Activated CD4-positive, CD25-positive, alpha-beta regulatory T cell treated with anti-CD3 and anti-CD28 coated beads, Interleukin-2, amount 50 U/mL, for 24 hours (primary cell): Measurements from ENCODE around the gene ACAA1.
"Not testable (repeated sequence)": the region's sequence is repeated elsewhere in the genome, so short reads cannot be mapped to it uniquely, and the experiment has no call there.

ENCODE experiments used
- ATAC-seq, 2 donors: fragments of 150-1000 bp; cut with Tn5 transposase; one replicate each; pipeline ENCODE4 v1.10.0; 2021; ENCODE audit warnings: mild to moderate bottlenecking in 1 of 2, moderate library complexity in 1 of 2

Gene ACAA1

GRCh38 chr3:38136777-38137614, at the start of gene ACAA1:
Gene ACAA1 (minus strand): TSS chr3:38137127. CDS start chr3:38137035, 92 bp downstream.
- ATAC-seq, result peak; percentile 96

- no peak for ATAC-seq
Measured at GRCh38 chr3:38177181-38177580, 40.3 kb upstream of the ACAA1 start.

- peak in 1 of 2 donors; percentile 15 for ATAC-seq
Measured at GRCh38 chr3:38173834-38174418, 37.0 kb upstream of the ACAA1 start.

GRCh38 chr3:38171622-38172021, 34.7 kb upstream of the ACAA1 start:
- peak; percentile 40 to 49 for ATAC-seq

GRCh38 chr3:38170722-38171121, 33.8 kb upstream of the ACAA1 start:
- no peak for ATAC-seq

GRCh38 chr3:38169027-38169317, 32.0 kb upstream of the ACAA1 start:
- ATAC-seq, result peak in 1 of 2 donors; percentile 3

- ATAC-seq, result no peak
Measured at GRCh38 chr3:38168151-38169026, 31.5 kb upstream of the ACAA1 start.

- no peak for ATAC-seq
Measured at GRCh38 chr3:38167591-38167990, 30.7 kb upstream of the ACAA1 start.

- ATAC-seq, result peak in 1 of 2 donors; percentile 3
Measured at GRCh38 chr3:38165722-38166387, 28.9 kb upstream of the ACAA1 start.

- ATAC-seq, result peak; percentile 90 to 94
Measured at GRCh38 chr3:38164952-38165721, 28.2 kb upstream of the ACAA1 start, which contains the start of gene OXSR1. Gene OXSR1 (plus strand): TSS chr3:38165537. CDS start chr3:38165877, 340 bp downstream.

- ATAC-seq, result peak; percentile 5 to 8
Measured at GRCh38 chr3:38164643-38164951, 27.7 kb upstream of the ACAA1 start.

GRCh38 chr3:38163841-38164642, 27.1 kb upstream of the ACAA1 start:
- no peak for ATAC-seq

GRCh38 chr3:38163117-38163840, 26.4 kb upstream of the ACAA1 start:
- no peak for ATAC-seq

- ATAC-seq, result not testable (repeated sequence)
Measured at GRCh38 chr3:38160704-38161103, 23.8 kb upstream of the ACAA1 start.

GRCh38 chr3:38158472-38158871, 21.5 kb upstream of the ACAA1 start:
- ATAC-seq, result no peak

GRCh38 chr3:38157595-38157994, 20.7 kb upstream of the ACAA1 start:
- no peak for ATAC-seq

GRCh38 chr3:38157117-38157516, 20.2 kb upstream of the ACAA1 start:
- no peak for ATAC-seq

- ATAC-seq, result no peak
Measured at GRCh38 chr3:38155825-38156224, 18.9 kb upstream of the ACAA1 start.

- peak; percentile 30 to 34 for ATAC-seq
Measured at GRCh38 chr3:38154625-38155255, 17.8 kb upstream of the ACAA1 start.

- ATAC-seq, result no peak
Measured at GRCh38 chr3:38154033-38154494, 17.1 kb upstream of the ACAA1 start.
